RKO (cell line): Measurements from ENCODE around the gene AOPEP.
"Not testable (repeated sequence)": the region's sequence is repeated elsewhere in the genome, so short reads cannot be mapped to it uniquely, and the experiment has no call there.

Experiments
- DNase-seq: peaks from one replicate; pipeline ENCODE4 v3.0.0-alpha.2; 2016; ENCODE audit warnings: low spot score

The AOPEP gene

GRCh38 chr9:94933511-94933828, 207.0 kb downstream of the AOPEP start:
- no peak for DNase-seq

DNA sequence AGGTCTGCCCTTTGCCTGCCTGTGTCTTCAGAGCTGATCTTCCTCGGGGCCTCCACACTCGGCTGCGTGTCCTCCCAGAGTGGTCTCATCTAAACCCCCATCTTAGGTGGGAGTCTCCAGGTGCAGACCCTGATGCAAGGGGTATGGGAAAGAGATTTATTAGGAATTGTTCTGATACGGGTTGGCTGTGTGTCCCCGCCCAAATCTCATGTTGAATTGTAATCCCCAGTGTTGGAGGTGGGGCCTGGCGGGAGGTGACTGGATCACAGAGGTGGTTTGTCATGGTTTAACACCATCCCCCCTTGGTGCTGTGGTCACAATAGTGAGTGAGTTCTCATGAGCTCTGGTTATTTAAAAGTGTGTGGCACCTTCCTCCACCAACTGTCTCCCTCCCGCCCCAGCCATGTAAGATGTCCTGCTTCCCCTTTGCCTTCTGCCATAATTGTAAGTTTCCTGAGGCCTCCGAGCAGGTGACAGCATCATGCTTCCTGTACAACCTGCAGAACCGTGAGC, 208.4 kb downstream of the AOPEP start:
- no peak for DNase-seq

GRCh38 chr9:94935396-94935795, 208.9 kb downstream of the AOPEP start:
- no peak for DNase-seq

DNA sequence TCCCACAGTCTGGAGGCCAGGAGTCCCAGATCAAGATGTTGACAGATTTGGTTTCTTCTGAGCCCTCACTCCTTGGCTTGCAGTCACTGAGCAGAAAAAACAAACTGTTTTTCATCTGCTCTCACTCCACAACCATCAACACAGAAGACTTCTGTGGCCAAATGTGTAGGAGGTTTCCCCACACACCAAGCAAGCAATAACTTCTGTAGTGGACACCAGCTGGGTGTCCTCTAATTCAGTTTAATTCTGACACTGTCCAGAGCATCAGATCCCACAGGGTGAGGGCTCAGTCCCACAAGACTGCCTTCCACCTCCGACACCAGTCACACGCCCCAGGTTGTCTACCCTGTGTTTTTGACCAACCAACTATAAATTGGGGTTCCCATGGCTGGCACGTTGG, 209.9 kb downstream of the AOPEP start:
- DNase-seq, result no peak

DNA sequence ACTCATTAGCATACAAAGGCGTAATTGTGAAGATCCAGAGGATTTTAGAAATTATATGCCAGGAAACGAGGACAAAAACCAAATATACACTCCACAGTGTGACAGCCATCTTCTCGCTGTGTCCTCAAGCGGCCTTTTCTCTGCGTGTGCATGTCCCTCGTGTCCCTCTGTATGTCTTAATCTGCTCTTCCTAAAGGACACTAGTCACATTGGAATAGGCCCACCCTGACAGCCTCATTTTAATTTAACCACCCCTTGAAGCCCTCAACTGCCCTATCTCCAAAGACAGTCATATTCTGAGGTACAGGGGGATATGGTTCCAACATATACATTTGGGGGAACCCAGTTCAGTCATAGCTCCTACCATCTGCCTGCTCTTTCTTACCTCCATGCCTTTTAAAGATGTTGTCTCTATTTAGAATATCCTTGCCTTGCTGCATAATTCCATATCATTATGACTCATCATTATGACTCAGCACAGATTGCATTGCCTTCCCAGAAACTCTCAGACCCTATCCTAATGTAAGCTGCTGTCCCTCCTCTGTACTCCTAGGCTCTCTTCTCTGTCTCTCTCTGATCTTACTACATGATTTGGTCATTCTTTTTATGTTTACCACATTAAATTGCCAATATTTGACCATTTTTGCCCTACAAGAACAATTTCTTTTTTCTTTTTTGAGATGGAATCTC, 210.9 kb downstream of the AOPEP start:
- DNase-seq, result peak; percentile 77

DNA sequence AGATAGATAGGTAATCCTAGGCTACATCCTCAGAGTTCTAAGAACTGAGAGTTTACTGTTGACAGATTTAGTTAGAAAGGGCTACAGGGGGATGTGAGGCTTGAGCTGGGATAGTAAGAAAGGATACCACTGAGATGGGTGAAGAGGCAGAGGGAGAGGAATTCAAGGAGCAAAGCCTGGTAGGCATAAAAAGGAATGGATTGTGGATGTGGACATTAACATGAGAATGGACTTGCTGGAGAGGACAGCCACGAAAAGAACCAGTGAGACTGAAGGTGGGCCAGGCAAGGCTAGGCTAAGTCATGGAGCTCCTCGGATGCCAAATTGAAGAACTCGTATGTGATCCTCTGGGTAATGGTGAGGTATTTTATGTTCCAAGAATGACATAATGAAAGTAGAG, 211.9 kb downstream of the AOPEP start:
- DNase-seq, result no peak

- not testable (repeated sequence) for DNase-seq
Observed at GRCh38 chr9:94940296-94940695, 213.8 kb downstream of the AOPEP start.

GRCh38 chr9:94941211-94941875, 214.8 kb downstream of the AOPEP start:
- no peak for DNase-seq

GRCh38 chr9:94944626-94945025, 218.1 kb downstream of the AOPEP start:
- DNase-seq, result no peak

GRCh38 chr9:94945197-94946144, 219.0 kb downstream of the AOPEP start:
- DNase-seq, result peak; percentile 66

GRCh38 chr9:94946256-94946655, 219.8 kb downstream of the AOPEP start:
- DNase-seq, result no peak

GRCh38 chr9:94948567-94949235, 222.2 kb downstream of the AOPEP start:
- no peak for DNase-seq

DNA sequence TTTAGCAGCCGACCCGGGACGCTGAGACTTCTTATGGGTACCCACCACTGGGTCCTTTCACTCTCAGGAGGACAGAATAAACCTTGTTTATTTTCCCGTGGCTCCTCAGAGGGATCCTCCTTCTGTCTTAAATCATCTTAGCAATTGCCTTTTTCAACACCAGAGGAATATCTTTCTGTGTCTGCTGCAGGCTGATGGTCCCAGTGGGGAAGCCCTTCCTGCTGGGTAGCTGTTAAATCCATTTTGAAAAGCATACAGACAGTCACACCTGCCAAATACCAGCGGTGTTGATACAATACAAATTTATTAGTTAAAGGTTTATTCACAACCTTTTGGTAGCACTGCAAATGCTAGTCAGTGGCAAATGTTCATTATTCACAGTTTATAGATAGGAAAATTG, 222.9 kb downstream of the AOPEP start:
- DNase-seq, result no peak

GRCh38 chr9:94950040-94950578, 223.6 kb downstream of the AOPEP start:
- DNase-seq, result no peak

DNA sequence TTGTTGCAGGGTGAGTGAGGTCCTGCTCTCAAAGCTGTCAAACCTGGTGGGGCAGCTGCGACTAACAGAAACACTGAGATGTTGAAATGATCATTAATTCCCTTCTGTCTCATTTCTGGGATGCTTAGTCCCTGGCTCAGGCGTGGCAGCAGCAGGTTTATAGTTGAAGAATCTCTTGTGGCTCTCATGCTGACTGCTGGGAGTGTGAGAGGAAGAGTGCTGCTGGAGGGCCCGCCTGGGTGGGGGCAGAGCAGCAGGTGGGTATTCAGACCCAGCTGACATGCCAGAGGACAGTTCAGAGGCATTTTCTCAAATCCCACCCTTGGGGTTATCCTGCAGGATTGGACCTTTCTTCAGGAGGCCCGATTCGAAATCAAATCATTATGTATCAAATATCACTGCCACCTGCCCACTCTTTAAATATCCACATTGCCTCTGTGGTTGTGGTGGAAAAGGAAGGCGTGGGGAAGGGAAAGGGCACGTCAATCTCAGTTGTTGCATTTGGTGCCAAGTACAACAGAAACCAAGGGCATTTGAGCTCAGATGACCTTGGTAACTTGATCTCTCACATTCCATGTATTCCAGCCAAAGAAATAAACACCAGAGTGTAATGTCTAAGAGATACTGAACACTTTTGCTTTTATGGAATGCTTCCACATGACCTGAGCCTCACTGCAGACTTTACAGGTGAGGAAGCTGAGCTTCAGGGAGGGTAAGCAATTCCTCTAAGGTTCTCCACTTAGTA, 224.3 kb downstream of the AOPEP start:
- DNase-seq, result no peak

- DNase-seq, result no peak
Observed at GRCh38 chr9:94951324-94952135, 225.0 kb downstream of the AOPEP start.

DNA sequence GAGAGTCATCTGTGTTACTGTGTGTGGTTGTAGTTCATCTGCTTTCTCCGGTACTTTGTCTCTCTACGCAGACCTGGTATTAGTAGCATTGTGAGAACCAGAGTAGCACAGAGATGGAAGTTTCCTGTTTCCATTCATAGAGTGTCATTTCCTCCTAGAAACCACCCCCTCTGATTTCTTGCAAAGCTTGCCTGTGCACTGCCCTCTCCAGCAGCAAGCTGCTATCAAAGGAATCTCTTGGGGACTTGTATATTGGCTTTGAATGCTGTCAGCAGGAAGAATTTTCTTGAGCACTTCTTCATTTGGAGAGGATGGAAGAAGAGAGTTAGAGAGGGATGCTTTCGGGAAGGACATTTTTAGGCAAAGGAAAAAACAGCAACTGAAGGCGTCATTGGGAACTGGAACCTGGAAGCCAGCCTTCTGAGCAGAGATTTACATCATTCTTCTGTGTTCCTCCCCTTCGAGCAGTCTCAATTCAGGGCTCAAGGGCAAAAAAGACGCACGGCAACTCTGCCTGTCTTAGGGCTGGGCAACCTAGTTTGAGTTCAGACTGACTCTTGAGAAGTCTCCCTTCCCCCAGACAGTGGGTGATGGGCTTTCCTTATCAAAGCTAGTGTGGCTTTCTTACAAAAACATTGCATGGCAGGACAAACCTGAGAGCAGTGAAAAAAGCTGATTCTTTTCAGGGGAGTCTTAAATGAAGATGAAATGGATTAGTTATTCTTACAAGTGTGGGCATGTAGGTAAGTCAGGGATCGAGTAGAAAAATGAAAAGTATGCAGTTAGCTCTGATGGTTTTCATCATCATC, 226.3 kb downstream of the AOPEP start:
- no peak for DNase-seq

GRCh38 chr9:94956731-94957130, 230.2 kb downstream of the AOPEP start:
- DNase-seq, result no peak

DNA sequence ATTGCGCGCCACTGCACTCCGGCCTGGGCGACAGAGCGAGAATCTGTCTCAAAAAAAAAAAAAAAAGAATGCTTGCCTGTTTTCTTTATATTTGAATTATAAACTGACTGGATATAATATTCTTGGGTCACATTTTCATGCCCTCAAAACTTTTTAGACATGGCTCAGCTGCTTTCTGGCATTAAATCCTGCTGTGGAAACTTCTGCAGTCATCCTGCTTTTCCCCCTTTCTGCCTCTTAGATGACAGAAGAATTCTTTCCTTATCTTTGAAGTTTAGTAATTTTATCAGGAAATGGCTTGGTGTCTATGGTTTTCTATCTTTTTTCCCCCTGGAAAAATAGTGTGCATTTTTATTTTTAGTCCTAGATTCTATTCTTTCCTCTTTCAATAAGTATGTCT, 234.5 kb downstream of the AOPEP start:
- no peak for DNase-seq
